SK-N-MC (cell line): ENCODE measurements around the gene PLD6.
"Not testable (repeated sequence)": the region's sequence is repeated elsewhere in the genome, so short reads cannot be mapped to it uniquely, and the experiment has no call there.

Source experiments
- DNase-seq: peaks from one replicate; pipeline ENCODE4 v3.0.0-alpha.2; 2011; ENCODE audit warnings: low read depth, low spot score
- H3K27ac ChIP-seq: fragments of 200-600 bp; sonication (generic); 2 replicates; pipeline ENCODE4 v1.5.1; 2016; ENCODE audit warnings: mixed run types
- H3K36me3 ChIP-seq: fragments of 200-600 bp; sonication (generic); 2 replicates; pipeline ENCODE4 v1.6.1; 2017; ENCODE audit warnings: antibody characterized with exemption, low read length, mixed read lengths; ENCODE audit not compliant: insufficient read depth
- H3K4me3 ChIP-seq: fragments of 200-600 bp; sonication (generic); 2 replicates; pipeline ENCODE4 v1.5.1; 2016
- H3K9ac ChIP-seq: fragments of 200-600 bp; sonication (generic); 2 replicates; pipeline ENCODE4 v1.8.0; 2017; ENCODE audit warnings: mixed run types, mixed read lengths; ENCODE audit not compliant: insufficient read length
- H3K9me3 ChIP-seq: fragments of 200-600 bp; sonication (generic); 2 replicates; pipeline ENCODE4 v1.6.1; 2017; ENCODE audit warnings: low read depth, mild to moderate bottlenecking, antibody characterized with exemption, low read length, moderate library complexity, mixed read lengths
- EZH2 ChIP-seq: fragments of 200-600 bp; sonication (generic); IDR thresholded peaks from one replicate; pipeline ENCODE4 v1.6.1; 2017; ENCODE audit warnings: antibody characterized with exemption
- FOXP2 ChIP-seq: optimal IDR thresholded peaks from 2 replicates; pipeline ENCODE3; 2011; ENCODE audit warnings: mild to moderate bottlenecking, moderate library complexity; ENCODE audit not compliant: insufficient read depth; ENCODE audit errors: extremely low read length, control extremely low read depth
- POLR2AphosphoS5 ChIP-seq: IDR thresholded peaks from 2 replicates; pipeline ENCODE4 v1.6.1; 2012; ENCODE audit warnings: mild to moderate bottlenecking, low read depth, low read length, borderline replicate concordance

The PLD6 gene

GRCh38 chr17:17200311-17200710 is 5.8 kb downstream of the PLD6 start:
- Histone ChIP-seq H3K9ac (no peak overlapping the region), H3K36me3 (peaks cover 15% of the 10 kb centered on the region), H3K9me3 (no peaks in the 10 kb centered on the region), H3K4me3 (no peak overlapping the region), H3K27ac (no peak overlapping the region)
- DNase-seq, result no peak
- TF ChIP-seq FOXP2 (no peak), EZH2 (no peak), POLR2AphosphoS5 (no peak)

- TF ChIP-seq FOXP2 (no peak), POLR2AphosphoS5 (no peak), EZH2 (no peak)
- H3K36me3 ChIP-seq, result peaks cover 12% of the 10 kb centered on the region
- no peaks in the 10 kb centered on the region for H3K9me3 ChIP-seq
- no peak overlapping the region for H3K9ac ChIP-seq
- no peak overlapping the region for H3K27ac ChIP-seq
- H3K4me3 ChIP-seq, result no peak overlapping the region
- DNase-seq, result no peak
Observed at GRCh38 chr17:17198281-17198680, 7.9 kb downstream of the PLD6 start.

GRCh38 chr17:17196776-17197175 is 9.4 kb downstream of the PLD6 start:
- TF ChIP-seq FOXP2 (no peak), POLR2AphosphoS5 (no peak), EZH2 (no peak)
- no peak overlapping the region for H3K9ac ChIP-seq
- no peak overlapping the region for H3K4me3 ChIP-seq
- no peak overlapping the region for H3K27ac ChIP-seq
- no peaks in the 10 kb centered on the region for H3K9me3 ChIP-seq
- DNase-seq, result no peak
- no peaks in the 10 kb centered on the region; the same call in 1 of the 2 replicates for H3K36me3 ChIP-seq

GRCh38 chr17:17195466-17195865 is 10.7 kb downstream of the PLD6 start:
- DNase-seq, H3K4me3 ChIP-seq, H3K27ac ChIP-seq, H3K36me3 ChIP-seq, H3K9ac ChIP-seq, H3K9me3 ChIP-seq: not testable (repeated sequence)

- Histone ChIP-seq H3K27ac (no peak overlapping the region), H3K4me3 (no peak overlapping the region), H3K9ac (no peak overlapping the region), H3K36me3 (no peaks in the 10 kb centered on the region), H3K9me3 (no peaks in the 10 kb centered on the region)
- no peak for DNase-seq
- TF ChIP-seq EZH2, result no peak
- no peak for TF ChIP-seq POLR2AphosphoS5
- no peak for TF ChIP-seq FOXP2
Observed at GRCh38 chr17:17191961-17192381, 14.2 kb downstream of the PLD6 start.

GRCh38 chr17:17191346-17191792 is 14.8 kb downstream of the PLD6 start:
- TF ChIP-seq EZH2 (no peak), POLR2AphosphoS5 (no peak), FOXP2 (no peak)
- Histone ChIP-seq H3K27ac (peak overlapping the region; percentile 25), H3K4me3 (no peak overlapping the region), H3K9ac (no peak overlapping the region), H3K9me3 (no peaks in the 10 kb centered on the region), H3K36me3 (no peaks in the 10 kb centered on the region)
- DNase-seq, result no peak

GRCh38 chr17:17190188-17190587 is 15.9 kb downstream of the PLD6 start:
- no peaks in the 10 kb centered on the region for H3K9me3 ChIP-seq
- no peak for DNase-seq
- no peaks in the 10 kb centered on the region for H3K36me3 ChIP-seq
- H3K9ac ChIP-seq, result no peak overlapping the region
- TF ChIP-seq FOXP2 (no peak), POLR2AphosphoS5 (no peak), EZH2 (no peak)
- no peak overlapping the region for H3K4me3 ChIP-seq
- H3K27ac ChIP-seq, result no peak overlapping the region

- Histone ChIP-seq H3K9ac (no peak overlapping the region), H3K36me3 (no peaks in the 10 kb centered on the region), H3K4me3 (no peak overlapping the region), H3K27ac (no peak overlapping the region), H3K9me3 (no peaks in the 10 kb centered on the region)
- TF ChIP-seq FOXP2, result no peak
- no peak for TF ChIP-seq EZH2
- TF ChIP-seq POLR2AphosphoS5, result no peak
- DNase-seq, result no peak
Observed at GRCh38 chr17:17189559-17189958, 16.6 kb downstream of the PLD6 start.

- Histone ChIP-seq H3K27ac (no peak overlapping the region), H3K9ac (no peak overlapping the region)
Observed at GRCh38 chr17:17188586-17188985, 17.5 kb downstream of the PLD6 start.

More at GRCh38 chr17:17188586-17188985, 17.5 kb downstream of the PLD6 start:
- TF ChIP-seq POLR2AphosphoS5 (no peak), EZH2 (no peak), FOXP2 (no peak)
- Histone ChIP-seq H3K9me3 (no peaks in the 10 kb centered on the region), H3K4me3 (no peak overlapping the region), H3K36me3 (no peaks in the 10 kb centered on the region; the same call in 1 of the 2 replicates)
- DNase-seq, result no peak
